Osteoblast (primary cell): ENCODE measurements around the gene TNFRSF19. TPM values are rescaled to one million over a fixed set of nuclear protein-coding genes. Genes with fewer than 3 reads are reported as not detected.

Experiments used
- DNase-seq: peaks from one replicate; pipeline ENCODE4 v3.0.0; 2011; ENCODE audit warnings: low spot score, mixed read lengths; ENCODE audit not compliant: insufficient read length; ENCODE audit errors: missing footprints
- H2AFZ ChIP-seq: 2 replicates; pipeline ENCODE4 v1.6.0; 2011; ENCODE audit warnings: mild to moderate bottlenecking, low read length
- H3K27ac ChIP-seq: 2 replicates; pipeline ENCODE4 v1.5.1; 2011; ENCODE audit warnings: mild to moderate bottlenecking, low read depth, low read length, moderate library complexity
- H3K27me3 ChIP-seq: 2 replicates; pipeline ENCODE4 v1.6.0; 2012; ENCODE audit warnings: mild to moderate bottlenecking, control low read depth, inconsistent platforms, low read length, moderate library complexity; ENCODE audit not compliant: insufficient read depth
- H3K36me3 ChIP-seq: 2 replicates; pipeline ENCODE4 v1.5.1; 2011; ENCODE audit warnings: mild to moderate bottlenecking, low read length, control low read depth, moderate library complexity; ENCODE audit not compliant: insufficient read depth
- H3K4me1 ChIP-seq: 2 replicates; pipeline ENCODE4 v1.5.1; 2011; ENCODE audit warnings: mild to moderate bottlenecking, low read length, control low read depth, moderate library complexity; ENCODE audit not compliant: insufficient read depth
- H3K4me2 ChIP-seq: 2 replicates; pipeline ENCODE4 v1.6.0; 2011; ENCODE audit warnings: mild to moderate bottlenecking, low read length; ENCODE audit not compliant: insufficient read depth
- H3K4me3 ChIP-seq: fragments of 200-600 bp; sonication (generic); 3 replicates; pipeline ENCODE4 v1.5.1; 2012; ENCODE audit warnings: mild to moderate bottlenecking, low read length, inconsistent platforms; ENCODE audit not compliant: insufficient read depth
- H3K79me2 ChIP-seq: 2 replicates; pipeline ENCODE4 v1.6.0; 2012; ENCODE audit warnings: mild to moderate bottlenecking, low read length, control low read depth, inconsistent platforms; ENCODE audit not compliant: insufficient read depth
- H3K9me3 ChIP-seq: 2 replicates; pipeline ENCODE4 v1.5.1; 2011; ENCODE audit warnings: low read depth, low read length, control low read depth
- H4K20me1 ChIP-seq: 2 replicates; pipeline ENCODE4 v1.6.0; 2012; ENCODE audit warnings: mild to moderate bottlenecking, low read length, control low read depth; ENCODE audit not compliant: insufficient read depth
- CTCF ChIP-seq: IDR thresholded peaks from 2 replicates; pipeline ENCODE4 v1.5.1; 2011; ENCODE audit warnings: mild to moderate bottlenecking, low read depth, low read length, moderate library complexity; ENCODE audit errors: extremely low read depth
- total RNA-seq: library from RNA; depleted of rRNA; stranded (reverse); fragments of >200 nt; gene quantifications from 2 replicates; pipeline ENCODE4 v1.2.3, GENCODE V29; 2012

The TNFRSF19 gene
- total RNA-seq, 1 donor, result 73.8 TPM

DNA sequence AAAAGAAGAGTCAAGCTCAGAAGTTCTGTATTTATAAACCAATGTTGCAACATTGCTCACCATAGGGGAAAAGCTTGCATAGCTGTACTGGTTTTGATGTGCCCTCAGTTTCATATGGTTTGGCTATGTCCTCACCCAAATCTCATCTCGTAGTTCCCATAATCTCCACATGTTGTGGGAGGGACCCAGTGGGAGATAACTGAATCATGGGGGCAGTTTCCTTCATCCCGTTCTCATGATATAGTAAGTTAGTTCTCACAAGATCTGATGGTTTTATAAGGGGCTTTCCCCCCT, 73.9 kb downstream of the TNFRSF19 start:
- Histone ChIP-seq H3K27me3 (no peaks in the 10 kb centered on the region), H3K79me2 (no peaks in the 10 kb centered on the region), H3K4me3 (no peak overlapping the region), H3K27ac (peak overlapping the region; percentile 40), H3K4me2 (no peak overlapping the region), H3K36me3 (no peaks in the 10 kb centered on the region), H3K4me1 (peaks cover 21% of the 10 kb centered on the region), H4K20me1 (no peaks in the 10 kb centered on the region), H2AFZ (no peak overlapping the region), H3K9me3 (no peaks in the 10 kb centered on the region)
- TF ChIP-seq CTCF, result no peak
- no peak for DNase-seq

GRCh38 chr13:23644527-23645138, 74.4 kb downstream of the TNFRSF19 start:
- no peak for TF ChIP-seq CTCF
- H2AFZ ChIP-seq, result peak overlapping the region; percentile 14
- DNase-seq, result peak; percentile 57
- H4K20me1 ChIP-seq, result no peaks in the 10 kb centered on the region
- H3K36me3 ChIP-seq, result no peaks in the 10 kb centered on the region
- peak overlapping the region; percentile 40 for H3K27ac ChIP-seq
- H3K4me2 ChIP-seq, result peak overlapping the region; percentile 23
- no peak overlapping the region for H3K4me3 ChIP-seq
- H3K4me1 ChIP-seq, result peaks cover 21% of the 10 kb centered on the region
- H3K79me2 ChIP-seq, result no peaks in the 10 kb centered on the region
- no peaks in the 10 kb centered on the region for H3K27me3 ChIP-seq
- no peaks in the 10 kb centered on the region for H3K9me3 ChIP-seq

GRCh38 chr13:23645851-23646250, 75.6 kb downstream of the TNFRSF19 start:
- DNase-seq, result no peak
- Histone ChIP-seq H3K4me2 (no peak overlapping the region), H3K79me2 (no peaks in the 10 kb centered on the region), H3K9me3 (no peaks in the 10 kb centered on the region), H3K27me3 (no peaks in the 10 kb centered on the region), H3K36me3 (no peaks in the 10 kb centered on the region), H3K4me3 (no peak overlapping the region), H3K4me1 (peaks cover 21% of the 10 kb centered on the region), H4K20me1 (no peaks in the 10 kb centered on the region), H2AFZ (no peak overlapping the region), H3K27ac (no peak overlapping the region)
- TF ChIP-seq CTCF, result no peak

DNA sequence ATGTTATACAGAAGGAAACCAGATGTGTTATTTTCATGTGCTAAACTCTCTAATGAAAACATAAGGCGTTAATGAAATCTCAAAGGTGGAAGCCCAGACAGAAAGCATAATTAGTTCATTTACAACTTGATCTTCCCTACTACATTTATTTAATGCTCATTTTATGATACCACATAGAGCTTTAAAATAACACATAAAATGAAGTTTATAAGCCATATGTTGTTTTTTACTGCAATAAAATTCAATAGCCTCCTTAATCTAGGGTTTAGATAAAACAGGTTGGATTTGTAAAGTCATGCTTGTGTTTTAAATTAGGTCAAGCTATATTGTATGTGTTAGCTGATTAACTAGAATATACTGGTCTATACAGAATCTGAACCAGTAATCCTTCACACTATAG, 81.2 kb downstream of the TNFRSF19 start:
- H3K36me3 ChIP-seq, result no peaks in the 10 kb centered on the region

More for the DNA sequence above, 81.2 kb downstream of the TNFRSF19 start:
- Histone ChIP-seq H3K27ac (no peak overlapping the region), H3K27me3 (no peaks in the 10 kb centered on the region), H3K4me3 (no peak overlapping the region), H2AFZ (no peak overlapping the region), H3K9me3 (no peaks in the 10 kb centered on the region), H3K4me2 (no peak overlapping the region), H4K20me1 (no peaks in the 10 kb centered on the region), H3K4me1 (peaks cover 6% of the 10 kb centered on the region), H3K79me2 (no peaks in the 10 kb centered on the region)
- no peak for DNase-seq
- no peak for TF ChIP-seq CTCF
